ENCODE results near the gene TIAM1.

TIAM1 gene

GRCh38 chr21:31254131-31254530 is 89.9 kb downstream of the TIAM1 start:
- Histone ChIP-seq H3K27ac (no peak overlapping the region), H3K4me3 (no peak overlapping the region)
- TF ChIP-seq, protein P1, sequence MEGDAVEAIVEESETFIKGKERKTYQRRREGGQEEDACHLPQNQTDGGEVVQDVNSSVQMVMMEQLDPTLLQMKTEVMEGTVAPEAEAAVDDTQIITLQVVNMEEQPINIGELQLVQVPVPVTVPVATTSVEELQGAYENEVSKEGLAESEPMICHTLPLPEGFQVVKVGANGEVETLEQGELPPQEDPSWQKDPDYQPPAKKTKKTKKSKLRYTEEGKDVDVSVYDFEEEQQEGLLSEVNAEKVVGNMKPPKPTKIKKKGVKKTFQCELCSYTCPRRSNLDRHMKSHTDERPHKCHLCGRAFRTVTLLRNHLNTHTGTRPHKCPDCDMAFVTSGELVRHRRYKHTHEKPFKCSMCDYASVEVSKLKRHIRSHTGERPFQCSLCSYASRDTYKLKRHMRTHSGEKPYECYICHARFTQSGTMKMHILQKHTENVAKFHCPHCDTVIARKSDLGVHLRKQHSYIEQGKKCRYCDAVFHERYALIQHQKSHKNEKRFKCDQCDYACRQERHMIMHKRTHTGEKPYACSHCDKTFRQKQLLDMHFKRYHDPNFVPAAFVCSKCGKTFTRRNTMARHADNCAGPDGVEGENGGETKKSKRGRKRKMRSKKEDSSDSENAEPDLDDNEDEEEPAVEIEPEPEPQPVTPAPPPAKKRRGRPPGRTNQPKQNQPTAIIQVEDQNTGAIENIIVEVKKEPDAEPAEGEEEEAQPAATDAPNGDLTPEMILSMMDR (IDR thresholded peaks at IDR 0.05) = no peak
- no peak for DNase-seq (ENCODE audit: low spot score)

DNA sequence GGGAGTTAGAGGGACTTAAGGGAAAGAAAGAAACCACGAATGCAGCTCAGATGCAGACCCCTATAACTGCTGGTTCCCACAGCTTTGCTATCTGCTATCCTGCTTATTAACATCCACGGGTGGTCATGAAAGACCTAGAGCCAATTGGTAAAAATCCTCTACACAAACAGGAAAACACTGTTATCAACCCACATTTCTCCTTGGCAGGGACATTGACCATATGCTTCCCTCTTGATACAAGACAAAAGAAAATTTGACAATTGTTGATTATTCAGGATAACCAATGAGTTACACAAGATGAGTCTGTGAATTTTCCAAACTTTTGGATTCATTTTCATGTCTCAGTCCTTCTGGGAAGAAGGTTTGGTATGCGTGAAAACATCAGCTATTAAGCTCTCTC is 90.4 kb downstream of the TIAM1 start:
- no peak for DNase-seq (ENCODE audit: low spot score)
- Histone ChIP-seq H3K4me3 (no peak overlapping the region), H3K27ac (no peak overlapping the region)
- TF ChIP-seq, protein P1 (IDR thresholded peaks at IDR 0.05) = no peak

DNA sequence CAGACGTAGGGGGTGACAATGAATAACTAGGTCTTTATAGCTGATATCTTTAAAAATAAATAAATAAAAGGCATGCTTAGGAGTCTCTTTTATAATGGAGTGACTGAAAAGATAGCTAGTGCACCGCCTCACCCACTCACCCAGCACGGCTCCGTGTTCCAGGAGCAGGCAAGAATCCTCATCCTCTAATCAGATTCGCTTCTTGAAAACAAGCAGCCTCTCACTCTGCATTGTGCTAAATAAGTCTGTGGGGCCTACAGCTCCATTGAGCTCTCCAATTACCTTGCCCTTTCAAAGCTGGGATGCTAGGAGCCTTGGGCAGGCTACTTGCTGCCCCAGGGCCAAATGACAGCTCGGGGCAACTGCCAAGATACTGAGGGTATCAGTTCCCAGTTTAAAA is 91.5 kb downstream of the TIAM1 start:
- H3K4me3 ChIP-seq = no peak overlapping the region
- TF ChIP-seq, protein P1 (IDR thresholded peaks at IDR 0.05) = no peak
- no peak overlapping the region for H3K27ac ChIP-seq
- DNase-seq (ENCODE audit: low spot score) = no peak

DNA sequence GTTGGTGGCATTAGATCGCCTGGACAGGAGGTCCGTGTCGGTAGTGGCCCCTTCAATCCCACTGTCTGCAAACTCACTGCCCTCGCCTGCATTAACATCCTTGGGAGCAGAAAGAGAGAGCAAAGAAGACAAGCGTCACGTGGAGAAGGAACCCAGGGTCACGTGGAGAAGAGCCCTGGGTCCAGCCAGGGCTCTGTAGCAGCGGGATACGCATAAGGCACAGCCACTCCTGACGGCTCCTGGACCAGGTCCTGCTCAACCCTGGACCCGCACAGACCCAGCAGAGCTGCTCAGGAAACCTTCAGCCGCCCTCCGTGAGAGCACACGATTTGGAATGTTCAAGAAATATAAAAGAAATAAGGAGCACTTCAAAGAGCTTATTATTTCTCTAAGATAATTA is 92.0 kb downstream of the TIAM1 start:
- H3K27ac ChIP-seq = no peak overlapping the region
- DNase-seq (ENCODE audit: low spot score) = no peak
- TF ChIP-seq, protein P1 (IDR thresholded peaks at IDR 0.05) = no peak
- no peak overlapping the region for H3K4me3 ChIP-seq

DNA sequence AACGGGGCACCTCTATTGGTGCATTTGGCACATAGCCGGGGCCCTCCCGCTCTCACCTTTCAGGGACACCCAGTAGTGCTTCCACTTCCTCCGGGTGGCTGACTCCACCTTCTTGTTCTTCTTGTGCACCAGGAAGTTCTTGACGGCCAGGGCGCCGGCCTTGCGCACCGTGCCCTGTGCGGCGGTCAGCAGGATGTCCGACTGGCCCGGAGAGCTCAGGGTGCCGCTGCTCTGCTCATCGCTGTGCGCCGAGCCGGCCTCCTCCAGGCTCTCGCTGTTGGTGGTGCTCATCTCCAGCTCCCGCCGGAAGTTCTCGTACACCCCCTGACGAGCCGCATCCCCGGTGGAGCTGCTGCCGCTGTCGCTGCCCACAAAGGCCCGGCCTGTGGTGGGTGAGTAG is 92.4 kb downstream of the TIAM1 start:
- no peak overlapping the region for H3K4me3 ChIP-seq
- DNase-seq (ENCODE audit: low spot score) = no peak
- no peak overlapping the region for H3K27ac ChIP-seq
- TF ChIP-seq, protein P1 (IDR thresholded peaks at IDR 0.05) = no peak

DNA sequence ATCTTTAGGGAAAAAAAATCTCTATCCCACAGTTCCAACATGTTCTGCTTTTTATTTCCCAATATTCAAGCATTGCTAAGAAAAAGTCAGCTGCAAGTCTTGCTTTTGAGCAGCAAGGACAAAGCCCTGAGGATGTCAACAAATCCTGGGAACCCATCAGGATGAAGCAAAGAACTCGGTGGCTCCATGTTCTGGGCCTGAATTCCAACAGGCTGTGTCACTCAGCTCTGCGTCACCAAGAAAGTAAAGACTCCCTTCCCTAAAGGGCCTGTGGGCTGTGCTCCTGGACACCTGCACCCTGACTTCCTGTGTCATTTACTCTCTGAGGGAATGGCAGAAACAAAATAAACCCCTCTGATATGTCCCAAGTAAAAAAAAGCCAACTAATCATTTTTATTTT is 95.5 kb downstream of the TIAM1 start:
- TF ChIP-seq, protein P1 (IDR thresholded peaks at IDR 0.05) = no peak

GRCh38 chr21:31243611-31244010 is 100.5 kb downstream of the TIAM1 start:
- TF ChIP-seq, protein P1 (IDR thresholded peaks at IDR 0.05) = no peak
- H3K4me3 ChIP-seq = no peak overlapping the region
- DNase-seq (ENCODE audit: low spot score) = no peak
- H3K27ac ChIP-seq = no peak overlapping the region

More for the DNA sequence above, 95.5 kb downstream of the TIAM1 start:
- Histone ChIP-seq H3K4me3 (no peak overlapping the region), H3K27ac (no peak overlapping the region)
- no peak for DNase-seq (ENCODE audit: low spot score)
